Activated CD8-positive, alpha-beta memory T cell treated with anti-CD3 and anti-CD28 coated beads, Interleukin-2, amount 50 U/mL, for 24 hours (primary cell): ENCODE results near the gene CD22.

Experiments
- DNase-seq: peaks from one replicate; pipeline ENCODE4 v3.0.0-alpha.2; 2020; ENCODE audit errors: extremely low read depth

Gene CD22

GRCh38 chr19:35388277-35389054, 59.5 kb downstream of the CD22 start:
- no peak for DNase-seq

- DNase-seq, result no peak
These were observed 60.3 kb downstream of the CD22 start for GRCh38 chr19:35389192-35389861.

DNA sequence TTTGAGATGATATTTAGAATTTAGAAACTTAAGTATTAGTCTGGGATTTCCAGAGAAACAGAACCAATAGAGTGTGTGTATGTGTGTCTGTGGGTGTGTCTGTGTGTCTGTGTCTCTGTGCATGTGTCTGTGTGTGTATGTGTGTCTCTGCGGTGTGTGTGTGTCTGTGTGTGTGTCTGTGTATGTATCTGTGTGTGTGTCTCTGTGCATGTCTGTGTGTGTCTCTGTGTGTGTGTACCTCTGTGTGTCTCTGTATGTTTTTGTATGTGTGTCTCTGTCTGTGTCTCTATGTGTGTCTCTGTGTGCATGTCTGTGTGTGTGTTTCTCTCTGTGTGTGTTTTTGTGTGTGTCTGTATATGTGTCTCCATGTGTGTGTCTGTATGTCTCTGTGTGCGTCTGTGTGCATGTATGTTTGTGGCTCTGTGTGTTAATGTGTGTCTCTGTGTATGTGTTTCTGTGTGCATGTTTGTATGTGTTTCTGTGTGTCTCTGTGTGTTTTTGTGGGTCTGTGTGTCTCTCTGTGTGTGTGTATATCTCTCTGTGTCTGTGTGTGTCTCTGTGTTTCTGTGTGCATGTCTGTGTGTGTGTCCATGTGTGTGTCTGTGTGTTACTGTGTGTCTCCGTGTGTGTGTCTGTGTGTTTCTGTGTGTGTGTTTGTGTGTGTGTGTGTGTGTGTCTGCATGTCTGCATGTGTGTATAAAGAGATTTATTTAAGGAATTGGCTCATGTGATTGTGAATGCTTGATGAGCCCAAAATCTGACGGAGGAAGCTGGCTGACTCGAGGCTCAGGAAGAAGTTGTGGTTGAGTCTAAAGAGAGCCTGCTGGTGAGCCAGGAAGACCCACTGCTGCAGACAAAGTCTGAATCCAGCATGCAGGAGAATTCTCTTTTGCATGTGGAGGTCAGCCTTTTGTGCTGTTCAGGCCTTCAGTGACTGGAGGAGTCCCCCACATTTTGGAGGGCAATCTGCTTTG, 64.0 kb downstream of the CD22 start:
- DNase-seq, result no peak

GRCh38 chr19:35395382-35396199, 66.6 kb downstream of the CD22 start:
- DNase-seq, result no peak

DNA sequence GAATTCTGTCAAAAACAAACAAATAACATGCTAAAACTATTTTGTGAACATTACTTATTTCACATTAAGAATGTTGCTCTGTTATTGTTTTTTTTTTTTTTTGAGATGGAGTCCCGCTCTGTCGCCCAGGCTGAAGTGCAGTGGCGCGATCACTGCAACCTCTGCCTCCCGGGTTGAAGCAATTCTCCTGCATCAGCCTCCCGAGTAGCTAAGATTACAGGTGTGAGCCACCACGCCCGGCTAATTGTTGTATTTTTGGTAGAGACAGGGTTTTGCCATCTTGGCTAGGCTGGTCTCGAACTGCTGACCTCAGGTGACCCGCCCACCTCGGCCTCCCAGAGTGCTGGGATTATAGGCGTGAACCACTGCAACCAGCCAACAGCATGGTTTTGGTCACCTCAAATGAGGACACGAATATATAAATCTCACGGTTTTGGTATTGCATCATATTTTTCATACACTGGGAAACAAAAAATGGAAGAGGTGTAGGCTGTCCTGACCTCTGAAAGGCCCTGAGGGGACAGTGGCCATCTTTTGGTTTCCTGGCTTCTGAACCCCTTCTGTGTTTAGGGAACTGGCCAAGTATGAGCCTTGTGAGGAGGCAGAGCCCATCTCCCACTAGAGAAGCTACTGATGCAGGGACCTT, 67.4 kb downstream of the CD22 start:
- DNase-seq, result no peak
